Measurements from ENCODE around the gene PCGF3.
"Not testable (repeated sequence)": the region's sequence is repeated elsewhere in the genome, so short reads cannot be mapped to it uniquely, and the experiment has no call there.

Gene PCGF3

DNA sequence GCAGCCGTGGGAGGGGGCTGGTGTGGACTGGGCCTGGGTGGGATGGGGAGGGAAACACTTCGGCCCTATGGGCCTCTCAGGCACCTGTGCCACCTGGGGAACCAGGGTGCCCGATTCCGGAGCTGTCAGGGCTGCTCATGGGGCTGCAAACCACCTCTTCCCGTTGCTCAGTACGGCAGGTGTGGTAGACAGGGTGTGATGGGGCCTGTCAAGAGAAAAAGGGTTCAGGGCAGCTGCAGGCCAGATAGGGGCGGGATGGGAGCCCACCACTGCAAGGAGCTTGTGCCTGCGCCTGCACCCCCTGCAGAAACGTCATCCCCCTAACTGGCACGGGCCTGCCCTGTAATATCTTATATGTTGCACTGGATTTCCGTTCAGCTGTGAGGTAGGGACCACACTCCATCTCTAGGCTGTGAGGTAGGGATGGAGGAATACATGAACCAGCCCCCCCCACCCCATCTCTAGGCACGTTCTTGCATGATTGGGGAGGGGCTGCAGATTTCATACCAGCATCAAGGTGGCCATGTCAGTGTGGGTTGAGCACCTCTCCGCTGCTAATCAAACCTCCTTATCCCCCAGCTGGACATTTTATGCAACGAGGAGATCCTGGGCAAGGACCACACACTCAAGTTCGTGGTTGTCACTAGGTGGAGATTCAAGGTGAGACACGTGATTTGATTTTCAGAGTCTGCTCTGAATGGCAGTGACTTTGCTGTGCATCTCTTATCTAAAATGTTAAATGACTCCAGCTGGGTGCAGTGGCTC lies 59.0 kb downstream of the PCGF3 start:
- no peak for DNase-seq

DNA sequence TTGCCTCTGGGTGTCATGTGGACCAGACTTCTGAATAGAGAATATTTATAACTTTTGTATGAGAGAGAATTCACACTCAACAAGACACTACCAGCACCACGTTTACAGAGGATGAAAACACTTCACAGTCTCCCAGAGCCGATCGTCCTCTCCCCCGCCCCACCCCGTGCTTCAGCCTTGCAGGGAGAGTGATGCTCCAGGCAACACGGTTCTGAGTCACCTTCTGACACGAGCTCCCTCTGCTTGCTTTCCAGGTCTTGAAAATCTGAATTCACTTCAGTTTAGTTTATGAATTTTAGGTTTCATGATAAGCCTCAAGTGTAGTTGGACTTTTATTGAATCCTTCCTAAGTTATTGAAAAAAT lies 60.5 kb downstream of the PCGF3 start:
- DNase-seq, result no peak

DNA sequence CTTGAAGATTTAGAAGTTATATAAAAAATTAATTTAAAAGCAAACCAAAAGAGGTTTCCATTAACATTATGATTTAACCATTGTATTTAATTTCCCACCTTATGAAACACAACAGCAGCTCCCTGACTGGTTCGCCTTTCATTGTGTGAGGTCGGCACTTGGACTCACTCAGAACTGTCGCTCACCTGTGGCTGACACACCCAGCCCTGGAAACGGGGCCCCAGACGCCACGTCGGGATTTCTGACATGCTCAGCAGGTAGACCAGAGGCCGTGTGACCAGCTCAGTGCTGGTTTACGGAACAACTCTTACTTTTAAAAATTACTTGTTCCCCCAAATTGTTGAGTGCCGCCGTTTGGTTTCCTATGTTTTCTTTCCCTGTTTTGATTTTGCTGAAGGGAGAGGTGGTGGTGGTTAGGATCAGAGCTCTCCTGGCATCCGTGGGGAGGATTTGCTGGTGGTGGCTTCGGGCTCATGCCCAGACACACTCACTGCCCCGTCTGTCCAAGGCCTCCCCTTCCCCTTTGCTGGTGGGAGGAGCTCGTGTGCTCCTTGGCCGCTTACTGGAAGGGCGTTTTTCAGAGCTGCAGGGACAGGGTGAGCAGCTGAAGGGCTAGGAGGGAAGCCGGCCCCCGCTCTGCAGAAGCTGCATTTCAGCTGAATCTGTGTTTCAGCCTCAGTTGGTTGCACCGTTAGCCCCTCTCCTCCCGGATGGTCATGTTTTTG lies 61.1 kb downstream of the PCGF3 start:
- DNase-seq, result no peak

DNA sequence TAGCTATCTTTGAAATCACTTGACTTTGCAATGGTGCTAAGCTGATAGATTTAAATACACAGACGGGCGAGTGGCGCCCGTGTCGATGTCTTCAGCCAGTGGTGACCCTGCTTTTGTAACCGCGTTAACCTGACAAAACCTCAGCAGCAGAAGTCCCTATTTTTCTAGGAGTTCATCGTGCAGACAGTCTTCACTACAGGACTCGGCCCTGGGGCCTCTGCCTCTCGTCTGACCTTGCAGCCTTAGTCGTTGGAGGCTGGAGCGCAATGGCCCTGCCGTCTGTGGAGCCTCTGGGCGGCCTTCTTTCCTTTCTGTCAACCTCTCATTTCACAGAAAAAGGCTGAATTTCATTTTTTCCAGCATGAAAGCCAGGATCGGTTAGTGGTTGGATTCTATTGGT lies 62.4 kb downstream of the PCGF3 start:
- no peak for DNase-seq

DNA sequence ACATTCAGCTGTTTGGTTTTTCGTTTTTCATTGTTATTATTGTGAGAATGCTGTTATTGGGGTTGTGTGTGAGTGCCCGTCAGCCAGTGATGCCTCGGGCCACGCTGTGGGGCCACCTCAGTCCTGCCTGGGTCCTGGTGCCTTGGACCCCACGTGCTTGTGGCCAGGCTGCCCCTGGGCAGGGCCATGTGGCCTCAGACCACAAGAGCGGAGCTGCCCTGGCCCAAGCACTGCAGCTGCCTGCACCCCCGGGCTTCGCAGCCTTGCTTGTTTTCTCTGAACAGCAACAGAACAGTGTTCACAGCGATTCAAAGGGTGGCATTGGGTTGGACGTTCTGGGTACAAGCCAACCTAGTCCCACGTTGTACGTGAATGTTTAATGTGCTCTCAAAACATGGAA lies 63.4 kb downstream of the PCGF3 start:
- DNase-seq, result no peak

DNA sequence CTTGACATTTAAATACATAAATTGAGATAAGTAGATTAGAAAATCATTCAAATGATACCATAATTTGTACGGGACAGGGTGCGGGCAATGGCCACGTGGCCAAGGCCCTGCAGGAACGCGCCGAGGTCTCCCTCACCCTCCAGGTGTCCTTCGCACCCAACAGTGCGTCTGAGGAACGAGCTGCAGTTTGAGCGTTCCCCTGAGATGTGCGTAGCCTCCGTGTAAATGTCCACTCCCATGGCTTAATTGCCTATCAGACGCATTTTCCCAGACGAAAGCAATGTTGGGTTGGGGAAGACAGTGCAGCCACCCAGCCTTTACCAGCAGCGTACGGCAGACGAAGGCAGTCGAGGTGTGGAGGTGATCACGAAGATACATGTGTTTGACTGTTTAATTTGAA lies 63.9 kb downstream of the PCGF3 start:
- no peak for DNase-seq

DNA sequence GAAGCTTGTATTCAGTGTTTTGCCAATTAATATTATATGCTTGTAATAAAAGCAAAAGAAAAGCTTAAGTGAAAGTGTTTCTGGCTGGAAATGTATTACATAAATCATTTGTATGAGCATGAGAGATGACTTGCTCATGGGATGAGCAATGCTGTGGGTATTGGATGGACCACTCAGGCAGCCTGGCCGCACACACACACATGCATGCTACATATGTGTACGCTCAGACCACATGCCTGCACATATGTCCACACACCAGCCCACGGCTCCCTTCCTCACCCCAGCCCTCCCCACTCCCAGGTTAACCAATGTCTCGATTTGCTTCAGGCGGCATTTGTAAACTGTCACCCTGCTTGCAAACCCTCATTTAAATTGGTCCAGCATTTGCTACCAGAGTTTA lies 64.4 kb downstream of the PCGF3 start:
- no peak for DNase-seq

DNA sequence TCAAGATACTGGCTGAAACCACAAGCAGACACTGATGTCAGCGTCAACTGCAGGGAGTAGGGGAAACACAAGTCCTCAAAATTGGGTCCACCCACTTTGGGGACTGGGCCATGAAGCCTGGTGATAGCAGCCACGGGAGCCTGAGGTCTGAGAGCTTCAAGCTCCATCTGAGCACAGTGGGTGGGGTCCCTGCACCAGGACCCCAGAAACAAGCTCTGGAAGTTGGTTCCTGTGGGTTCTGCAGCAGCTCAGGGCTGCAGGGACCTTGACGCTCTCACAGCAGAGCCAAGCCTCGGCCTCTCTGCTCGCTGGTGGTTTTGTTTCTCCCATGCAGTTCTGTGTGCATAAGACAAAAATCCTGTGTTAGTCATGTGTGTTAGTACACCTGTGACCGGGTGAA lies 65.8 kb downstream of the PCGF3 start:
- DNase-seq, result no peak

GRCh38 chr4:772118-772517 lies 66.5 kb downstream of the PCGF3 start:
- no peak for DNase-seq

GRCh38 chr4:772776-773175 lies 67.1 kb downstream of the PCGF3 start:
- DNase-seq, result no peak

- no peak for DNase-seq
Measured at GRCh38 chr4:773214-773613, 67.6 kb downstream of the PCGF3 start.

GRCh38 chr4:774419-775092 lies 68.9 kb downstream of the PCGF3 start:
- DNase-seq, result not testable (repeated sequence)

DNA sequence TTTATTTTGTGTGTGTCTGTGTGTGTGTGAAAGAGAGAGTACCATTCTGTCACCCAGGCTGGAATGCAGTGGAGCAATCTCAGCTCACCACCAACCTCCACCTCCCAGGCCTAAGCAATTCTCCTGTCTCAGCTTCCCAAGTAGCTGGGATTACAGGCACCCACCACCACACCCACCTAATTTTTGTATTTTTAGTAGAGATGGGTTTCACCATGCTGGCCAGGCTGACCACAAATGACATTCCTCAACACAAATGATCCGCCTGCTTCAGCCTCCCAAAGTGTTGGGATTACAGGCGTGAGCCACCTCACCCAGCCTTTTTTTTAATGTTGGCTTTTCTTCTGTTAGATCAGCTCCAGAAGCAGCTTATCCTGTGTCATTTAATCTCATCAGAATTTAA lies 69.9 kb downstream of the PCGF3 start:
- DNase-seq, result not testable (repeated sequence)

DNA sequence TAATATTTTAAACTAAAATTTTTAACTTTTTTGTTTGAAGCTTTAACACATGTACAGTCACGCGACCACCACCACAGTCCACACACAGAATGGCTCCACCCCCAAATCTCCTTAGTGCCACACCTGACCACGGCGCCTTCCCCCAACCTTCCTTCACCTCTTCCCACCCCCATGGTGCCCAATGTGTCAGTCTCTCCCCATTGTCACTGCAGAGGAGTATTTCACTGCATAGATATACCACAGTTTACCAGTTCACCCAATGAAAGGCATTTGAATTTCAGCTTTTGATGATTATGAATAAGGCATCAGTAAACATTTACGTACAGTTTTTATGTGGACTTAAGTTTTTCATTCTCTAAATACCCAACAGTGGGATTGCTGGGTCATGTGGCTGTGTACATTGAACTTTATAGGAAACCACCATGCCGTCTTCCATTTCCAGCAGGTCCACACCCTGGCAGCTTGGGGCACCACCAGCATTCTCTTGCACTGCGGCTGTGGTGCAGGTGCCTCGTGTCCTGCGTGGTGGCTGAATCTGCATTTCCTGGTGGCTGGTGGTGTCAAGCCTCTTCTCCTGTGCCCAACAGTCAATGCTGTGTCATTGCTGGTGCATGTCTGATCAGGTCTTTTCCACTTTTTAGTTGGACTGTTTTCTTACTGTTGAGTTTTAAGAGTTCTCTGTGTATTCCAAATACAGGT lies 71.3 kb downstream of the PCGF3 start:
- no peak for DNase-seq

DNA sequence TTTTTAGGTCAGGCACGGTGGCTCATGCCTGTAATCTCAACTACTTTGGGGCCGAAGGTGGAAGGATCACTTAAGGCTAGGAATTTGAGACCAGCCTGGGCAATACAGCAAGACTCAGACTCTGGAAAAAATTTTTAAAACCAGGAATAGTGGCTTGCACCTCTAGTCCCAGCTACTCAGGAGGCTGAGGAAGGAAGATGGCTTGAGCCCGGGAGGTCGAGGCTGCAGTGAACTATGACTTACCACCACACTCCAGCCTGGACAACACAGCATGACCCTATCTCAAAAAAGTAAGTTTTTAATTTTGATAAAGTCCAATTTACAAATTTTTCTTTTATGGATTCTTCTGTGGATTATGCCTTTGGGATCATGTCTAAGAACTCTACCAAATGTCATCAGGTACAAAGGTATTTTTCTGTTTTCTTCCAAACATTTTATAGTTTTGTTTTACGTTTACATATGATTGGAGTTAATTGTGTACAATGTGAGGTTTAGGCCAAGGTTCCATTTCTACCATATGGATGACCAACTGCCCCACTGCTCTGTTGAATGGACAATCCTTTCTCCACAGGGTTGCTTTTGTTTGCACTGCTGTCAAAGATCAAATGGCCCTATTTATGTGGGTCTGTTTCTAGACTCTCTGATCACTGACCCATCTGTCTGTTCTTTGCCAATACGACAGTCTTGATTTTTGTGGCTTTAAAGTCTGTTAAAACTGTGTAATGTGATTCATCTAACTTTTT lies 72.1 kb downstream of the PCGF3 start:
- no peak for DNase-seq

- no peak for DNase-seq
Measured at GRCh38 chr4:779555-779954, 73.9 kb downstream of the PCGF3 start.

GRCh38 chr4:780255-780654 lies 74.6 kb downstream of the PCGF3 start:
- DNase-seq, result not testable (repeated sequence)

- DNase-seq, result no peak
Measured at GRCh38 chr4:780716-781492, 75.3 kb downstream of the PCGF3 start.

DNA sequence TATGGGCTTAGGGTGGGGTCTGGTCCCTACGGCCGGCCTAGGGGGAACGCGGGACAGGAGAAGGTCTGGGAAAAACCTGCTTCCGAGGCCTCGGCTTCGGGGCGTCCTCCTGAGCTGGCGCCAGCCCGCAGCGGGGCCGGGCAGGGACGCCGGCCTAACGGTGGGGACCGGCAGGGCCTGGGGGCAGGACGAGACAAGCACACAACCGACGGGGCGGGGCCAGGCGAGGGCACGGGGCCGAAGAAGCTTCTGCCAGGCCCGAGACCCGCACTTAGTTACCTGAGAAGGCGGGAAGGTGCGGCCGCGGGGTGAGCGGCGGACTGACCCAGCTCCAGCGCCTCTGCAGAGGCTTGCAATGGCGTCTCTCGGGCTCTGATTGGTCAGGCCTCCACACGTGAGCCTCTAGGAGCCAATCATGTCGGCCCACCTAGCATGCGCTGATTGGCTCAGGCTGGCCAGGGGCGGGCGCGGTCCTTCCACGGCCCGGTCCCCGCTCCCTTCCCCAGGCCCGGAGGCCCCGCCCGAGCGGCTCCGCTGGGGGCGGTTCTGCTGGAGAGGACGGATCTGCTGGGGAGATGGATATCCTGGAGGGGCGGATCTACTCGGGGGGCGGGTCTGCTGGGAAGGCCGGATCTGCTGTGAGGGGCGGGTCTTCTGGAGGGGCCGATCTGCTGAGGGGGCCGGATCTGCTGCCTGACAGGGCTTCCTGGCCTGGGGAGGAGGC lies 76.0 kb downstream of the PCGF3 start:
- peak; percentile 96 for DNase-seq

DNA sequence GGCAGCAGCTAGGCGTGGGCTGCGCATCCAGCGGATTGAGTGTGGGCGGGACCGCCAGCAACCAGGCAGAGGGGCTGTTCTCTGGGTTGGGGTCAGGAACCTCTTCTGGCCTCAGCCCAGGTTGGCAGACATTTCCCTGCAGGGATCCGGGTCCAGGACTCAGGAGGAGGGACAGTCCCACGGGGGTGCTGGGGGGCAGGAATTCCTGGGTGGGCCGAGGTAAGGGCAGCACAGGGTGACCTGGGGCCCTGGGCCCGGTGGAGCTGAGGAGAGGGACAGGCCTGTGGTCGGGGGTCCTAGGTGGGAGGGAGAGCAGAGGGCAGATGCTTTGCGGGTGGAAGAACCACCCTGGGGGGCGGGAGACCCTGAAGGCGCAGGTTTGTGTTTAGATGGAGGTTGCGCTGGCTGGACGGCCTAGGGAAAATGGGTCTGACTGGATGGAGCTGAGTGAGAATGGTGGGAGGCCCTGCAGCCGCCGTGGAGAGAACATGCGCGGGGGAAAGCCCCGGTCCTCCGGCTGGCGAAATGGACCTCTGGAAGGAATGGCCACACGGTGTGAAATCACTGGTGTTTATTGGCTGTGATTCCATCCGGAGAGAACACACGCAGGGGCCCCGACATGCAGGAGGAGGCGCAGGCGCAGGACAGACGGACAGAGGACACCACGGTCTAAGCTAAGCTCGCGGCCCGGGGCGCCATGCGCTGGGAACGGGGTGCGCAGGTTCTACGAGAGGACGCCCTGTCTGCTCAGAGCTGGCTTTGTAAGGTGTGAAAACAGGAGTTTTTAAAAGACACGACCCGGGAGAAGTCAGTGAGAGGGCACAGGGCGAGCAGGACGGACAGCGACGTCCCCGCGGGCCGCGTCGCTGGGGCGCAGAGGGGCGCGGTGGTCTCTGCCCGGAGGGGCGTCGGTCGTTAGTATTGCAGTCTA lies 79.0 kb downstream of the PCGF3 start:
- no peak for DNase-seq

Data from kidney glomerular epithelial cell (primary cell).